Activated T-cell treated with anti-CD3 and anti-CD28 coated beads, Interleukin-2, amount 50 U/mL, for 72 hours (primary cell): ENCODE data around the gene EPHA2. TPM values are rescaled to one million over a fixed set of nuclear protein-coding genes. Genes with fewer than 3 reads are reported as not detected.
A peak's percentile ranks its signal among the peaks of the same experiment; 100 is the strongest.

Source experiments
- ATAC-seq, 2 donors: fragments of 150-1000 bp; cut with Tn5 transposase; replicated peaks in 1 of 2; 2 replicates each; pipeline ENCODE4 v1.10.0; 2021; ENCODE audit warnings: moderate library complexity in 2 of 2, mild to moderate bottlenecking in 1 of 2
- DNase-seq, 2 donors: peaks; one replicate each; pipeline ENCODE4 v3.0.0; 2021 to 2022; ENCODE audit warnings: mixed read lengths in 1 of 2
- H3K27ac Mint-ChIP-seq: one replicate; pipeline ENCODE4 v1.8.0; 2022; ENCODE audit warnings: mild to moderate bottlenecking, moderate library complexity, mixed read lengths
- H3K27me3 Mint-ChIP-seq: one replicate; pipeline ENCODE4 v1.8.0; 2022; ENCODE audit warnings: low read depth, mixed read lengths
- H3K36me3 Mint-ChIP-seq, 2 donors: one replicate each; pipeline ENCODE4 v1.8.0; 2022; ENCODE audit warnings: mixed read lengths in 2 of 2, mild to moderate bottlenecking in 1 of 2; ENCODE audit not compliant: insufficient read depth in 2 of 2
- H3K4me1 Mint-ChIP-seq: one replicate; pipeline ENCODE4 v1.8.0; 2022; ENCODE audit warnings: low read depth, mixed read lengths
- H3K4me3 Mint-ChIP-seq, 2 donors: one replicate each; pipeline ENCODE4 v1.8.0; 2022; ENCODE audit warnings: mild to moderate bottlenecking in 2 of 2, mixed read lengths in 2 of 2, moderate library complexity in 2 of 2
- H3K9me3 Mint-ChIP-seq, 2 donors: one replicate each; pipeline ENCODE4 v1.8.0; 2022; ENCODE audit warnings: mixed read lengths in 2 of 2
- total RNA-seq, 2 donors: library from RNA; stranded (reverse); gene quantifications; one replicate each; pipeline ENCODE4 v1.2.3, GENCODE V29; 2022

EPHA2 gene
- total RNA-seq, 2 donors from 2014 or later: 0.43 TPM; not detected in 1

GRCh38 chr1:16156848-16157495, 1.1 kb upstream of the EPHA2 start:
- Mint-ChIP-seq H3K4me3 (no peak overlapping the region), H3K27me3 (peaks cover 12% of the 10 kb centered on the region), H3K36me3 (no peaks in the 10 kb centered on the region), H3K9me3 (no peaks in the 10 kb centered on the region), H3K27ac (no peak overlapping the region), H3K4me1 (peaks cover 33% of the 10 kb centered on the region)
- DNase-seq: no peak
- ATAC-seq: no peak

DNA sequence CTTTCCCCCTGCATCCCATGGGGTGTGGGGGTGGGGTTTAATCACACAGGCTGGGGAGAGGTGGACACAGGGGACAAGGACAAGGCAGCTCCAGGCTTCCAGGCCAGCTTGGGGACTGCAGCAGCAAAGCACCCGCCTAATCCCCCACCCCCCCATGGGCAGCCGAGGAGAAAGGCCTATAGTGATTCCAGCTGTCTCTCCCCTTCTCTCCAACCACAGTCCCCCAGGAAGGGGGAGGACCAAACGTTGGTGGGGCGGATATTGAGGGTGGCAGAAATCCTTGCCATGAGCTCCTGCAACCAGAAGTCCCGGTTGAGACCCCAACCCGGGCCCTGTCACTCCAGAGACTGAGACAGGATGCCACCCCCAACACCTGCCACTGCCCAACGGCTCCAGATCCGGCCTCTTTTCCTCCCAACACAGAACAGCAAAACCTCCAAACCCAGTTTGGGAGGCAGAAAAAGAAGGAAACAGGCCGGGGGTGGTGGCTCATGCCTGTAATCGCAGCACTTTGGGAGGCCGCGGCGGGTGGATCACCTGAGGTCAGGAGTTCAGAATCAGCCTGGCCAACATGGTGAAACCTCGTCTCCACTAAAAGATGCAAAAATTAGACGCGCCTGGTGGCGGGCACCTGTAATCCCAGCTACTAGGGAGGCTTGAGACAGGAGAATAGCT, 1.7 kb downstream of the EPHA2 start:
- Mint-ChIP-seq H3K36me3 (no peaks in the 10 kb centered on the region), H3K9me3 (no peaks in the 10 kb centered on the region), H3K27me3 (peaks cover 15% of the 10 kb centered on the region), H3K27ac (no peak overlapping the region), H3K4me1 (peaks cover 25% of the 10 kb centered on the region), H3K4me3 (peak overlapping the region; percentile 74 to 75)
- ATAC-seq (no peak), DNase-seq (no peak)

DNA sequence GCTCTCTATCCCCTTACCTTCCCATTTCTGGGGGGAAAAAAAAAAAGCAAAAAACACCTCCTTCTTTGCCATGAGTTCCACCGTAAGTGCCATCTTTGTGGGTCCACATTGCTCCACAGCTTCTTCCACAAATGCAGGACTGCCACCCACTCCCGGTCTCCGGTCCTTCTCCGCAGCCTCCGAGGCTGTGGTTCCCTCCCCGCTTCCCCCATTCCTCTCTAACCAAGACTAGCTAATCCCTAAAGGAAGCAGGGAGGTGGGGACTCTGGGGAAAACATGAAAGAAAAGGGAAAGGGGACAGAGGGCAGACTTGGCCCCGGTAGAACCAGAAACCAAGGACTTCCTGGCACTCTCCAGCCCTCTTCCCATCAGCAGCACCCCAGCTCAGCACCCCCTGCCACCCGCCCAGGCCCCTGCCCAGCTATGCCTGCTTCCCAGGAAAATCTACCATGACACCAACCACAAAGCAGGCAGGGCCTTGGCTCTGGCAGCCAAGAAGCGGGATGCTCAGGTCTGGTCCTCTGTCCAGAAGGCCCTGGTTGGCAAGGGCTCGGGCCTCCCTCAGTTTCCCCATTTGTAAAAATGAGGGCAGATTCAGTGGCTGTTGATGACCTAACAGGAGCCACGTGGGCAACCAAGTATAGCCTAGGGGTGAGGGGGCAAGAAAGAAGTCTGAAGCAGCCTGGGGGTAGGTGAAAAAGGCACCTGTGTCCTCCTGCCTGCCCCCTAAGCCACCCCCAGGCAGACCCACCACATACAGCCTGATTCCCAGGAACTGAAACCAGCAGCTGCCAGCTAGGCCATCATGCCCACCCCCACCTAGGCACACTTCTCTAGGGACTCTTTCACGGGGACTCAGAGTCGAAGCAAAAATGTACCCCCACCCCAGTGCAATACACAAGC, 2.5 kb downstream of the EPHA2 start:
- DNase-seq (no peak), ATAC-seq (no peak)
- Mint-ChIP-seq H3K4me1 (peaks cover 24% of the 10 kb centered on the region), H3K27me3 (peaks cover 15% of the 10 kb centered on the region), H3K4me3 (no peak overlapping the region), H3K9me3 (no peaks in the 10 kb centered on the region), H3K36me3 (no peaks in the 10 kb centered on the region), H3K27ac (no peak overlapping the region)

DNA sequence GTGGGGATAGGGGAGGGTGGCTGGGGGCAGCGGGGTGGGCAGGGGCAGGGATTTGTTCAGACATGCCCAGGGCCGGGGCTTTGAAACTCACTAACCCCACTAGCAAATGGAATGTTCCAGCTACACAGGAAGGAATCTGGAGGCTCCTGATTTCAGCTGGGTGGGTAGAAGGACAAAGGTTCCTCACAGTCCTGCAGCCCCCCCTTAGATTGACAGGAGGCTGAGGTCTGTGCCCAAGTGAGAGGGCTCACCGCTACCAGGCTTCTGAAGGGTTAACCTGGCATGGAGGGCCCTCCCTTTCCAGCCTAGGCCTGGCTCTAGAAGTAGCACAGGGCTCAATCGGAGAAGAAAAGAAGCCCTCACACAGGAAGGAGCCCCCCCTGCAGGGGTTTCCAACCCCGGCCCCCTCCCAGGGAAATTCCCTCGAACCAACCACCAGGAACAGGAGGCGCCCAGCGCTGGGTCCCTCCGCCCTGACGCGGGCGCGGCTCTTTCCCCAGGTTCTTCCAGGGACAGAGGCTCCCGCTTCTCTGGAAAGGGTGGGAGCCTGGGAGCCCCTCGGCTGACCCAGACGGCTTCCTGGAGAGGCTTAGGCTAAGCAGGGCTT, 3.3 kb downstream of the EPHA2 start:
- no peak overlapping the region for H3K4me3 Mint-ChIP-seq
- no peak overlapping the region for H3K27ac Mint-ChIP-seq
- H3K4me1 Mint-ChIP-seq: peaks cover 16% of the 10 kb centered on the region
- DNase-seq: no peak
- H3K36me3 Mint-ChIP-seq: no peaks in the 10 kb centered on the region
- H3K27me3 Mint-ChIP-seq: peaks cover 15% of the 10 kb centered on the region
- ATAC-seq: no peak
- H3K9me3 Mint-ChIP-seq: no peaks in the 10 kb centered on the region

GRCh38 chr1:16151995-16152384, 3.9 kb downstream of the EPHA2 start:
- H3K4me3 Mint-ChIP-seq: no peak overlapping the region
- DNase-seq: no peak
- H3K9me3 Mint-ChIP-seq: no peaks in the 10 kb centered on the region
- H3K27ac Mint-ChIP-seq: no peak overlapping the region
- peaks cover 10% of the 10 kb centered on the region for H3K4me1 Mint-ChIP-seq
- peaks cover 15% of the 10 kb centered on the region for H3K27me3 Mint-ChIP-seq
- no peak for ATAC-seq
- H3K36me3 Mint-ChIP-seq: no peaks in the 10 kb centered on the region

- Mint-ChIP-seq H3K36me3 (no peaks in the 10 kb centered on the region), H3K9me3 (no peaks in the 10 kb centered on the region), H3K4me1 (peaks cover 8% of the 10 kb centered on the region), H3K27ac (no peak overlapping the region), H3K27me3 (peaks cover 15% of the 10 kb centered on the region), H3K4me3 (no peak overlapping the region)
- no peak for DNase-seq
- no peak for ATAC-seq
Measured at GRCh38 chr1:16151196-16151994, 4.5 kb downstream of the EPHA2 start.

DNA sequence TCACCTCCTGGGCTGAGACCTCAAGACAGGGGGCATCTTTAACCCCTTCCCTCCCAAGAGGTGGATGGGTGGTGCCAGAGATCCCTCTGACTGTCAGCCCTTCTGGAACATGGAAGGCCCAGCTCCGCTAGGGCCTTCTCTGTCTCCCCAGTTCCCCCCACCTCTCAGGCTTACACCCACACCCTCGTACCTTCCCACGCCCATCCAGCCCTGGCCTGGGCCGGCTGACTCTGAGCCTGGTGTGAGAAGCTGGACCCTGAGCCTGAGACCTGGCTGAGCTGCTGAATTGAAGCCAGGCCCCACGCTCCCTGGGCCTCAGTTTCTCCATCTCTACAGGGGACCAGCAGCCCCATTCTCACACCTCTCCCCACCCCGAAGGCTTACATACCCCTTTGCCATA, 5.4 kb downstream of the EPHA2 start:
- Mint-ChIP-seq H3K36me3 (no peaks in the 10 kb centered on the region), H3K27ac (no peak overlapping the region), H3K27me3 (peaks cover 15% of the 10 kb centered on the region), H3K9me3 (no peaks in the 10 kb centered on the region), H3K4me3 (no peak overlapping the region), H3K4me1 (peaks cover 8% of the 10 kb centered on the region)
- DNase-seq (no peak), ATAC-seq (no peak)

GRCh38 chr1:16149702-16150488, 6.0 kb downstream of the EPHA2 start:
- Mint-ChIP-seq H3K36me3 (no peaks in the 10 kb centered on the region), H3K4me1 (peaks cover 8% of the 10 kb centered on the region), H3K9me3 (no peaks in the 10 kb centered on the region), H3K4me3 (no peak overlapping the region), H3K27me3 (peaks cover 15% of the 10 kb centered on the region), H3K27ac (no peak overlapping the region)
- DNase-seq: no peak
- no peak for ATAC-seq

DNA sequence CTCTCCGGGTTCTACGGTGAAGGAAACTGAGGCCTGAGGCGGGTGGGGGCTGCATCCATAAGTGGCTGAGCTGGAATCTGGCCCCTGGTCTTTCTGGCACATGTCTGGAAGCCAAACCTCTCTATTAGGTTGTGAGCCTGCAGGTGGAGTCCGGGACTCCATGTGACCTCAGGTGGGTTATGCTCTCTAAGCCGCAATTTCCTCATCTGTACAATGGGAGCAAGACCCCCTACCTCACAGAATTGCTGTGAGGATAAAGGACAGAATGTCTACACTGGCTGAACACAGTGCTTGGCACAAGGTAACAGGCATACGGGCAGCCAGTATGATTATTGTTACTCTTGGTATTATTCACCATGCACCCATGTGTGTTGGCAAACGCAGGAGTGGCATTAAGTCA, 6.7 kb downstream of the EPHA2 start:
- ATAC-seq: no peak
- Mint-ChIP-seq H3K36me3 (no peaks in the 10 kb centered on the region), H3K4me3 (no peak overlapping the region), H3K27me3 (peaks cover 15% of the 10 kb centered on the region), H3K4me1 (peaks cover 5% of the 10 kb centered on the region), H3K9me3 (no peaks in the 10 kb centered on the region), H3K27ac (no peak overlapping the region)
- DNase-seq: no peak

GRCh38 chr1:16148329-16149092, 7.4 kb downstream of the EPHA2 start:
- Mint-ChIP-seq H3K27ac (no peak overlapping the region), H3K4me1 (peaks cover 4% of the 10 kb centered on the region), H3K27me3 (peaks cover 13% of the 10 kb centered on the region), H3K4me3 (no peak overlapping the region), H3K36me3 (no peaks in the 10 kb centered on the region), H3K9me3 (no peaks in the 10 kb centered on the region)
- ATAC-seq (no peak), DNase-seq (no peak)

DNA sequence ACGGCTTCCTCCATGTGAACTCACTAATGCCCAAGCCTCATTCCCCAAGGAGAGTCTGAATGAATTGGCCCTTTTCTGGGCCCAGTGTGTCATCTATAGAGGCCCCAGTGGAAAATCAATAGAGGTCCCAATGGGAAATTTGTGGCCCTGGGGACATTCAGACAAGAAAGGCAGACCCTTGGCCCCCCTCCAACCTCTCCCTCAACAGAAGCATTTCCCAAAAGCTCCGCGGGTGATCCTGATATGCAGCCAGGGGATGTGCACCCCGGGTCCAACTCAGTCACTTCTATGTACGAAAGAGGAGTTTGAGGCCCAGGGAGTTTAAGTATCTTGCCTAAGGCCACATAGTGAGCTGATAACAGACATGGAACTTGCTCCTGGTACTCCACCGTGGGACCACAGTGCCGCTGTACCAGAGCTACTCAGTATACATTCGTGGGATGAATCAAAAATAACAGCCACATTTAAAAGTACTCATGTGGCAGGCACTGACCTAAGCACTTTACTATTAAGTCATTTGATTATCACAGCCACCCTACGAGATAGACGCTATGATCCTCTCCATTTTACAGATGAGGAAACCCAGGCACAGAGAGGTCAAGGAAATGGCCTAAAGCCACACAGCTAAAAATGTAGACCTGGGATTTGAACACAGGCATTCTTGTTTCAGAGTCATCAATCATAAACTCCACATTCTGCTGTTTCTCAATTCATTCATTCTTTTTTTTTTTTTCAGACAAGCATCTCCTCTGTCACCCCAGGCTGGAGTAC, 8.5 kb downstream of the EPHA2 start:
- H3K9me3 Mint-ChIP-seq: no peaks in the 10 kb centered on the region
- no peak overlapping the region for H3K27ac Mint-ChIP-seq
- DNase-seq (no peak), ATAC-seq (no peak)
- peaks cover 5% of the 10 kb centered on the region for H3K27me3 Mint-ChIP-seq
- peaks cover 4% of the 10 kb centered on the region for H3K4me1 Mint-ChIP-seq
- no peak overlapping the region for H3K4me3 Mint-ChIP-seq
- no peaks in the 10 kb centered on the region for H3K36me3 Mint-ChIP-seq
